Fibroblast of skin of right biceps (primary cell): ENCODE measurements around the gene MINK1.
"Not testable (repeated sequence)": the region's sequence is repeated elsewhere in the genome, so short reads cannot be mapped to it uniquely, and the experiment has no call there.

ENCODE experiments used
- DNase-seq: peaks from one replicate; pipeline ENCODE4 v3.0.0-alpha.2; 2013

The MINK1 gene

DNA sequence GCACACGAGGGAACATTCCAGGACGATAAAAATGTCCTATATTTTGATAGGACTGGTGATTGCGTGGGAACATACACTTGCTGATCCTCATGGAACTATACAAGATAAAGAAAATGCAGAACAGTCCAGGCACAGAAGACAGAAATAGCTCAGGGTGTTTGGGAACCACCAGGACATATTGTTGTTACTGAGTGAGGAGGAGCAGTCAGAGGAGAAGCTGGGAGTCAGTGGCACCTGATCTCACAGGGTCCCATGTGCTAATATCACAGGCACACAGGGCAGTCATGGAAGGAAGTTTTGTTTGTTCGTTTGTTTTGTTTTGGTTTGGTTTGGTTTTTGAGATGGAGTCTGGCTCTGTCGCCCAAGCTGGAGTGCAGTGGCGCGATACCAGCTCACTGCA, 20.4 kb upstream of the MINK1 start:
- DNase-seq = no peak

DNA sequence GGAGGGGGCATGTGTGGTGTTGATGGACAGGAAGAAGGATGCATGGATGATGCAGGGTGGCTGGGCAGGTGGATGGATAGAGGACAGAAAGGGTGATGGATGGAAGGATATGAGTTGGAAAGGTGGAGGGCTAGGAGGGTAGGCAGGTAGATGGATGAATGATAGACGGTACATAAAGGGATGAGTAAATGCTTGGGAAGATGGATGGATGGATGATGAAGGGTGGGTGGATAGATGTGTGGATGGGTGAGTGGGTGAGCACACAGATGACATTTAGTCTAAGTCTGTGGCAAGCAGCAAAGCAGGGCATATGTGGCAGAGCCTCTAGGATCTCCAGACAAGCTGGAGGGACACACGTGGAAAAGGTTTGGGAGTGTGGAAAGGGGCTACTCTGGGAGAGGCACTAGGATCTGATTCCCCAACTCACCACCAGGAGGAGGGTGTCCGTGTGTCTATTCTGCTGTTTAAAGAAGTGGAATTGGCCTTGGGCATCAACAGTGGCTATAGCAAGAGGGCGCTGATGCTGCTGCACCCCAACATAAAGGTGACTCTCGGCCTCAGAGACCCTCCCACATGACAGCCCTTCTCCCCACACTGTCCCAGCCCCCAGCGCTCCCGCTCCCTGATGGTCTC, 18.0 kb upstream of the MINK1 start:
- DNase-seq = peak; percentile 12

DNA sequence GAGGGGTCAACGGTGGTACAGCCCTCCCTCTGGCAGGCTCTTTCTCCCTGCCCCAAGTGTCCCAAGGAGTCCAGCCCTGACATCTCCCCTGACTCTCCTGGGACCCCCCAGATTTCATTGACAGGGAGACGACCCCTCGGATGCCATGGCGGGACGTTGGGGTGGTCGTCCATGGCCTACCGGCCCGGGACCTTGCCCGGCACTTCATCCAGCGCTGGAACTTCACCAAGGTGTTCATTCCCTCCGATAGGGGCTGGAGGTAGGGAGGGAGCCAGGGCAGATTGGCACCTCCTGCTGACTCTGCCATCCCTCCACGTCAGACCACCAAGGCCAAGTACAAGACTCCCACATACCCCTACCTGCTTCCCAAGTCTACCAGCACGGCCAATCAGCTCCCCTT, 16.3 kb upstream of the MINK1 start:
- no peak for DNase-seq

DNA sequence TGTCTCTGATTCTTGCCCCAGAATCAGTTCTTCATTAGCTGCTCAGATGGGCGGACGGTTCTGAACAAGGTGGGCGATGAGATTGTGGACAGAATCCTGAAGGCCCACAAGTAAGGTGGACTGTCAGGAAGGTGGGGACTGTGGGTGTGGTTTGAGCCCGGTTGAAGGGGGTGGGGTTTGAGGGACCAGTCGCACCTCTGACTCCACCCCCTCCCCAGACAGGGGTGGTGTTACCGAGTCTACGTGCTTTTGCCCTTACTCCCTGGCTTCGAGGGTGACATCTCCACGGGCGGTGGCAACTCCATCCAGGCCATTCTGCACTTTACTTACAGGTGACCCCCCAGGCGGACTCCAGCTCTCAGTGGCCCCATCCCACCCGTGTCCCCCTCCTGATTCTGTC, 14.9 kb upstream of the MINK1 start:
- DNase-seq = no peak

DNA sequence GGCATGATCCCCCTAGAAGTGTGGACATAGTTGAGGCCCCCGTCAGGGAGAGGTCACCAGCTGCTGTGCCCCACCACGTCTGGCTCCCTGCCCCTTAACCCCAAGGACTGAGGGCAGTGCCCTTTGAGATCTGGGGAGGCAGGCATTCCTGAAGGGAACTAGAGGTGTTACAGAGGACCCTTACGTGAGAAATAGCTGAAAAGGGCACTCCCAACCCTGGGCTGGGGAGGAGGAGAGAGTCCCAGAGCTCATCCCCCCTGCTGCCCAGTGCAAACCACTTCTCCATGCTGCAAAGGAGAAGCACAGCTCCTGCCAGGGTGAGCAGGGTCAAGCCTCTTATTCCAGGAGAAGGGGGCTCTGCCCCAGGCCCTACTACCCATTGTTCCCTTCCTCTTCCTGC, 10.3 kb upstream of the MINK1 start:
- no peak for DNase-seq

DNA sequence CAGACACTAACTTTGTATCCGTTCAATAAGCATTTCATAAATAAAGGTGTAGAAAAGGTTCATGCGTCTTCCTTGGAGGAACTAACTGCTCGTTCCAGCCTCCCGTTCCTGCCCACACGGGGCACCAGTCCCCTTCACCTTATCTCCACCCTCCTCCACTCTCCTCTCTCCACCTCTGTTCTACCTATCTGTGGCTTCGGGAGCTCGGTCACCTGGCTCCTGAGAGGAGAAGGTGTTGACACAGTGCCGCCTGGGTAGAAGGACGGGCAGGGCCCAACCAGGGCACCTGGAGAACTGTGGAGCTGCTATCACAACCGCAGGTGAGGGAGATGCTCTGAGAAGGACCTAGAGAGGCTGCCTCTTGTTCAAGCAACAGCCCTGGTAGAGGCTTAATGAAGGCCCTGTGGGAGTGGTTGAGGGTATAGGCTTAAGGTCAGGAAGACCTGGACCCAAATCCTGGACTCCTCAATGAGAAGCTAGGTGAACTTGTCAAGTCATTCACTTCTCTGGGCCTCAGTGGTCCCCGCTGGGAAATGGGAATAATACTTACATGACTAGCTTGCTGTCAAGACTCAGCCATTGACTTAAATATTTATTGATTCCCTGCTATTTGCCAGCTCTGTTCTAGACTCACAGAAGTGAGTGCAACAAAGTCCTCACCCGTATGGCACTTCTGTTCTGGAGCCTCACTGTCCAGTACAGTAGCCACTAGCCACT, 9.6 kb upstream of the MINK1 start:
- DNase-seq = no peak

DNA sequence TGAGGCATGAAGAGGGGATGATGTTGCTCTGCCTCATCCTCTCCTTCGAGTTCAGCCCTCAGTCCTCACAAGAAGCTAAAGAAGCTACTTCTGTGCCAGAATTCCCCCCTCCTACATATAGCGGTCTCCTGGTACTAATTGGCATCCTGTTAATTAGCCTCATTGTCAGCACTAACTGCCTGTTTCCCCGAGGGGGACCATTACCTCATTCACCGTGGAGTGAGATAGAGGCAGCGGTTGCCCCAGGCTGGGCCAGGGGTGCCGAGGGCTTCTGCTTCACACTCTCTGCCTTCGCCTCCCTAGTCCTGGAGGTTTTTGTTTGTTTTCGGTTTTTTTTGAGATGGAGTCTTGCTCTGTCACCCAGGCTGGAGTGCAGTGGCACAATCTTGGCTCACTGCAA, 5.7 kb upstream of the MINK1 start:
- no peak for DNase-seq

DNA sequence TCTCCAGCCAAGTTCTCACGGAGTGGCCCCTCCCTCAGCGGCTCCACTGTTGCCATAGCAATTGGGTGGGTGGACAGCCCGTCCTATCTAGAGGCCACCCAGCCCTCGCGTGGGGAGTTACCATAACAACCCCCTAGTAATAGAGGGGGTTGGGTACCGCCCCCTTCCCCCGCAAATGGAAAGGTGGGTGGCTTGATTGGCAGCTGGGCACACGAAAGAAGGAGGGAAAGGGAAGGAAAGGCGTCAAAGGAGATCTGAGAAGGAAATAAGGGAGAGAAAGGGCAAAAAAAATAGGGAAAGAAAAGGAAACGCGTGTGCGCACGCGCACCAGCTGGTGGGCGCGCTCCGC, 337 bp upstream of the MINK1 start:
- DNase-seq = not testable (repeated sequence)

DNA sequence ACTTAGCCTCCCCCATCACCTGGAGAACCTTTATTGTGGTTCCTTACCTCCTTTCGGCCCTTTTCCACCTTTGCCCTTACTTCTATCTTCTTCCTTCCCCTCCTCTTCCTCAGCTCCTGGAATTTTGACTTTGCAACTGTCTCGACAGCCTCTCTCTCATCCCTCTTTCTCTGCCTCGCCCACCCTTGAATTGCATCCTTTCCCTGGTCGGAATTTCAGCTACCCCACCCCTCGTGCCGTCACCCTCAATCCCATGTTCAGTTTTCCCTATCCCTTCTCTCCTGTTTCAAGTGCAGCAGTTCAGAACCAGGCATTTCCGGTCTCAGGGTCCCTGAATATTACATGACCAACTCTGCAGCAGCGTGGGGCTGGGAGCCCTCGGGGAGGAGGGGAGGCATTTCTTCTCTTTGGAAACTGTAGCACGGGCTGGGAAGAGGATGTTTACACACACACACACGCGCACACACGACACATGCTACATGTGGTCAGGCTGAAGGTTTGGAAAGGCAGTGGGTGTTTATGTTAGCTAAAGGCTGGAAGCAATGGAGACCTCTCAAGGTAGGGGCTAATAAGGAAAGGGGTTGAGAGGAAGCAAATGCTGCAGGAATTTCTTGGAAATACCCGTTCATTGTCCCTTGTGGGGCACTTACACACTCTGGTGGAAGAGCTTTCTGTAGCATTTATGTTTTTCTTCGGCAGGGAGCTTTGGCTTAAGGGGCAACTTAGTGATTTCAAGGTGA, 971 bp downstream of the MINK1 start:
- DNase-seq = peak; percentile 60

DNA sequence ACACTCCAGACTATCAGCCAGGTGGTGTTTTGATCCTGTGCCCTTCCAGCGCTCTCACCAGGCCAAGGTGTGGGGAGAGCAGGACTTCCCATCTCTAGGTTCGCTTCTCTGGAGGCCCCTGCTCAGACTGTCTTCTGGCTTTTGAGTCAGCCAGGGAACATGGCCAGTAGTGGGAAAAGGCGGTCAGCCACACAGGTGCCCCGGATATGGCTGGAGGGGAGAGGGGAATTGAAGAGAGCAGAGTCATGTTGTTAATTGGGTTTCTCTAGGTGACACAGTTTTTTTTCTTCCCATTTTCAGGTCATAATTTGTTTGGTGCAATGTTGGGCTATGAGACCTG, 1.5 kb downstream of the MINK1 start:
- DNase-seq = no peak

DNA sequence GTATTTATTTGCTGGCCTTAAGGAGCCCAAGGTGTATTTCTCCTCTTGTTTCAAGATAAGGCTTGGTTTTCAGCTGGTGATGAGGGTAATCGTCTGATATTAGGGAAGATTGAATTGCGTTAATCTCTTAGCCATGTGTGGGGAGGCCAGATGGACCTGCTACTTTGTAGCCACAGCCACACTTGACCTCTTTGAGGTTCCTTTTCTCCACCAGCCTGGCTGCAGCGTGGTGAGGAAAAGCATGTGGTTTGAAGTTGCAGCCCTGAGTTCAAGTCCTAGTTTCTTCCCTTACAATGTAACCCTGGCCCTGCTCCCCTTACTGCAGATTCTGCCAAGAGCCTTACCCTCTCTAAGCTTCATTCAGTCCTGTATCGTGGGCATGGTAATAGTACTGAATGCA, 3.1 kb downstream of the MINK1 start:
- no peak for DNase-seq

DNA sequence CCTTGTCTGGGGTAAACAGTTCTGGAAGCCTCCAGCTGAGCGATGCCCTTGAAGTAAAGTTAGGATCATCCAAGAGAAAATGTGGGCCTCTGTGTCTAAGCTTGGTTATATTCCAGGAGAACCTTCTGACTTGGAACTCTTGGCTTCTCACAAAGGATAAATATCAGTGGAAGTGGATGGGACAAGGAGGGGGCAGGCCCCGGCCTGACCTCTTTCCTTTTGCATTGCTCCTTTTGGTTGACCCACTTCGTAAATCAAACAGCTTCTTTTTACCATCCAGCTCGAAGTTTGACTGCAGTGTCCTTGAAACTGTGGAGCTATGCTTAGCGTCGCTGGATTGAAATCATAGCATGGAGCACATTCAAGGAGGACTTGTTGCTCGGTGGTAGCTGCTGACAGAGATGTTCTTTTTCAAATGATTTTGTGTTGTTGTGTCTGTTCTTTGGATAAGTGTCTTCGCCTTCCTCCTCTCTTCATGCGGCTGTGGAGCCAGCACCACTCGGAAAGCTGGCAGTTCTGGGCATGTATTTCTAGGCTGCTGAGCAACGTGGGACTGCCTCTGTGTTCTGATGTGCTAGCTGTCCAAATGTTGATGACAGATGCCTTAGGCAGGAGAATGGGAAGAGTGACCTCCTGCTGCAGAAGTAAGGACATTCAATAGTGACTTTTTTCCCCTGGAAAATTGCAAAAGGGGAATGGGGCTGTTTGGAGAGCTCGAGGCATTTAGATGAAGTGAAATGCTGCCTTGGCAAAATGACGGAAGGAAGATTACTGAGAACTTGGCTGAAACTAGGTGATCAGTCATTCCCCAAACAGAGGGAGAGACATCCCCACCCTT, 4.5 kb downstream of the MINK1 start:
- DNase-seq = no peak

DNA sequence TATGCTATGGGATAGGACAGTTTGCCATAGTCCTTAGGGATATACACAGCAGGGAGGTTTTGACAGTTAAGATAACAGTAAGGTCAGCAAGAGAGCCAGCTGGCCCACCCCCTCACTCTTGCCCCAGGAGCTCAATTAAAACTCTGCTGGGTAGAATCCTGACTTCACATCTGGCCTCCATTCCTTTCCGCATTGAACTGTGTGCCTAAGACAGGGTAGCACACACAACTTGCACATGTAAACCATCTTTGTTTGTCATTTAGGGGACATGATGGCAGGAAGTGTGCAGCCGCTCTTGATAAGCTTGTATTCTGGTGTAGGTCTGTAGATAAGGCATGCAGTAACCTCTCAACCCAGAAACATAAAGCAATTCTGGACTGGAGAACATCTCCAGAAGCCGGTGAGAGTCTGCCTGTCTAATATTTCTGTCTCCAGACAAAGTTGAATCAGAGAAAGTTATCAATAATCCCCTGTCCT, 5.2 kb downstream of the MINK1 start:
- no peak for DNase-seq

DNA sequence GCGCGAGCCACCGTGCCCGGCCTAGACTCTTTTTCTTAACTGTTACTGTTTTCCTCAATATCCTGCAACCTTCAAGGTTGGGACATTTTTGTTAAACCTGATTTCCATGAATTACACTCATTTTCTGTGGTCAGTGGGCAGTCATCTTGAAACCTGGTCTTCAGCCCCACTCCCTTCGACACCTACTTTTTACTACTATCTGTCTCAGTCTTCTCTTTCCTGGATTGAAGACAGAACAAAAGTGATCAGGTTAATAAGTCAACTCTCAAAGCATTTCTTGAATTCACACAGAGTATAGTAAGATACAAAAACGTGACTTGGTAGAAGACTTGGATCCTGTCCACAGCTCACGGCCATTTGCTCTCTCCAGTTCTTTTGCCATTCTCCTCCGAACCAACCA, 6.1 kb downstream of the MINK1 start:
- DNase-seq = no peak

DNA sequence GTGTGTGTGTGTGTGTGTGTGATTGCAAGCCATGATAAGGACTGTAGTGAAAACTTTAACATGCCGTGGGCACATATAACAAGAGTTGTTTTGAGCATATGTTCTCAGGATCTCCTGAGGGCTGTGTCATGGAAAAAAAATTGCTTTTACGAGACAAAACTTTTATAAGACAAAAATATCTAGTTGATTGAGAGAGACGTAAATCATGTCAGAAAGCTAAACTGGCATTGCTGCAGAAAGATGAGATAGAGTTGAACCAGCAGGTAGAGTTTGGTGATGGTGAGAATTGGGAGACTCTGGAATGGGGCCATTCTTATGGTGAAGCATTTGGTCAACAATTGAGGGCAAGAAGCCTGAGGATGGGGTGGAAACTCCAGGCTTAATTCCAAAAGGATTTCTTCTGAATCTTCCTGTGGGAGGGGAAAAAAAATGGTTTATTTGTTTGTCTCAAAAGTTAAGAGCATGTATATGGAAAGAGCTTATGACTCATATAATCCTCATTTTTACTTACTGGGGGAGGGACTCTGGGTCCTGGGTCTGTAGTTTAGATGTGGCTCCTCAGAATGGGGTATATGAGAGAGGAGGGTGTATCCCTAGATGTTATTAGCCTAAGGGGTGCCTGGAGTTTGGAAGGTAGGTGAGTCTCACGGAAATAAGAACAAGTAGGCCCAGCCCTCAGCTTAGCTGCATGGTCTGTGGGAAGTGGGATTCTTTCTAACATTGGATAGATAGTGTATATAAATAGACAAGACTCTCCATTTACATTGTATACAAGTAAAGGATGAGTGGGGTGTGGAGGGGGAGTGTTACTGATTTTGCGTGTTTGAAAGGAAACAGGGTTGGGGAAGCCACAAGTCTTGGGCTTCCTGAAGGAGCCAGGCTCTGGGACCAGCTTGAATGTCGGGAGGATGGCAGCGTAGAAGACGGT, 7.1 kb downstream of the MINK1 start:
- DNase-seq = no peak

DNA sequence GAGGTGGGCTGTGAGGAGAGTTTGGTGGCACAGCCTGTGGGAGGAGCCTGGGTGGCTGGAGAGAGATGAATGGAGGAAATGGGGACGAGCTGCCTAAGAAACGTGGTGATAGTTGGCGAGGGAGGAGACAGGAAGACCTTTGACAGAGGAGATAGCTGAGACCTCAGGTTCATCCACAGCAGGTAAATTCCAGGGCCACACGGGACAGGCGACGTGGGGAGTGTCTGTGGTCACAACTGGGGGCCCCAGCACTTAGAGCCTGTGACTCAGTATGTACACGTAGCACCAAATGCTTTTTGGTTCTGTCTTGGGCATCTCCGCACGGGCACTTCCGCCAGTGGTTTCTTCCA, 7.7 kb downstream of the MINK1 start:
- no peak for DNase-seq

DNA sequence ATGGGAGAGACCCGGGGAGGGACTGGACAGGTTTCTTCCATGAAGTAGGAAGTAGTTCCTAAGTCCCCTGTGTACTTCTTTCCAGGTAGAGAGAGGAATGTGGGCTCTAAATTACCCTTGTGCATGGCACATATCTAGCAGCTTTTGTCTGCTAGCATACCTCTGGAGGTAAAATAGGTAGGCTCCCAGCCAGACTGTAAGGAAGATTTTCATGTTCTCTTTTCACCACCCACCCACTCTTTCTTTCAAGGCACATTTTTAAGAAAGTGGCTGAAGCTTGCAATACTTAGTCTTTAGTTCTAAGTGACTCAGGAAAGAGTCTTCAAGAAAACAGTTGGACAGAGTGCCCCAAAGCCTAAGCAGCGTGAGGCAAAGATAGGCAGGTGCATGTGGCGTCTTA, 9.2 kb downstream of the MINK1 start:
- DNase-seq = no peak

DNA sequence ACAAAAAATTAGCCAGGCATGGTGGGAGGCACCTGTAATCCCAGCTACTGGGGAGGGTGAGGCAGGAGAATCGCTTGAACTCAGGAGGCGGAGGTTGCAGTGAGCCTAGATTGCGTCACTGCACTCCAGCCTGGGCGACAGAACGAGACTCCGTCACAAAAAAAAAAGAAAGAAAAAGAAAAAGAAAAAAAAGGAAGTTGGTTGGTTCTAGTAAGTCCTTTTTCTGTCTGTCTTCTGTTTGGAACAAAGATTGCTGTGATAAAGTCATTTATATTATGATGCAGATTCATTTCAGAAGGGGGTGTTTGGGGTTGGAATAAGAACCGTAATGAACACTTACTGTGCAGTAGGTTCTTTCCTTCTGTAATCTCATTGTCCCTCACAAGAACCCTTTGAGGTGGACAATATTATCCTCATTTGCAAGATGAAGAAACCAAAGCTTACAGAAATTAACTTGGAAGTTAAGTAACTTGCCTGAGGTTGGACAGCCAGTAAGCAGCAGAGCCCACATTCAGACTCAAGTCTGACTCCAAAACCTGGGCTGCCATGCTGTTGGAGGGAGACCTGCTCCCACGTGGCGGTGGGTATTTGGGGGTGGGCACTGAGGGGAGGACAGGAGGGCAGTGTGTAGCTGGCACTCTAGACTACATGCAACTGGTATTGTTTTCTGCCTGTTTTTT, 10.3 kb downstream of the MINK1 start:
- no peak for DNase-seq

DNA sequence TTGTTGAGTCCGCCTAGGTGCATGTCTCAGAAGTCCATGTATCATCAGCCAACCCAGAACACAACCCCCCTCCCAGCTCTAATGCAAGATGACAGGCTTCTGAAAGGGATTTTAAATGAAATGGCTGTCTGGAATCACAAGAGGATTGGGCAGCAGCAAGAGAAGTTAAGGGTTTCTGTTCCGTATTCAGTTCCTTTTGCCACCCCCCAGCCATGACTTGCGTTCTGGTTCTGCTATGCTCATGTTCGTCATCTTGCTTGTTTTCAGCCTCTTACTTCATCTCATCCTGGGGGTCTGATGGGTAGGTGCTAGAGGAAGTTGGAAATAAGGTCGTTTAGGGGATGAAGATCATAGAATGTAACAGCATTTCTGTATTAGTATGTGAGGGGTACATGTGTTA, 12.0 kb downstream of the MINK1 start:
- DNase-seq = no peak

DNA sequence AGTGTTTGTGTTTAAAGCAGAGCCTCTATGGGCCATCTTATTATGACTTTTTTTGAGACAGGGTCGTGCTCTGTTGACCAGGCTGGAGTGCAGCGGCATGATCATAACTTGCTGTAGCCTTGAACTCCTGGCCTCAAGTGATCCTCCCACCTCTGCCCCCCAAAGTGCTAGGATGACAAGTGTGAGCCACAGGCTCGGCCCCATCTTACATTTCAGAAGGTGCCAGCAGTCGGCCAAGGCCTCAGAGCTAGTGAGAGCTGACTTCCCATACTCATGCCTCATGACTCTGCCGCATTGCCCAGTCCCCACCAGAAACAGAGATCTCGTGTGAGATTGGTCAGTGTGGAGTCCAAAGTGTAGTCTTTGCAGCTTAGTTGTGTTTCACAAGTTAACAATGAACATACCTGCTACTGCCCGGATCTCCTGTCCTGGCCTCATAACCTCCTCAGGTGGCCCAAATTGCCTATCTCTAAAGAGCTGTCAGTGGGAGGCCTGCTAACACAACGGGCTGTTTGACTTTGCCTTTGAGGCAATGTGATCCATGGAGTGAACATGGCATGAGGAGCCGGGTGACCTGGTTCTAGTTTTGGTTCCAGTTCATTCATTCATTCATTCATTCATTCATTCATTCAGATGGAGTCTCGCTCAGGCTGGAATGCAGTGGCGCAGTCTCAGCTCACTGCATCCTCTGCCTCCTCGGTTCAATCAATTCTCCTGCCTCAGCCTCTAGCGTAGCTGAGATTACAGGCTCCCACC, 13.7 kb downstream of the MINK1 start:
- DNase-seq = no peak

DNA sequence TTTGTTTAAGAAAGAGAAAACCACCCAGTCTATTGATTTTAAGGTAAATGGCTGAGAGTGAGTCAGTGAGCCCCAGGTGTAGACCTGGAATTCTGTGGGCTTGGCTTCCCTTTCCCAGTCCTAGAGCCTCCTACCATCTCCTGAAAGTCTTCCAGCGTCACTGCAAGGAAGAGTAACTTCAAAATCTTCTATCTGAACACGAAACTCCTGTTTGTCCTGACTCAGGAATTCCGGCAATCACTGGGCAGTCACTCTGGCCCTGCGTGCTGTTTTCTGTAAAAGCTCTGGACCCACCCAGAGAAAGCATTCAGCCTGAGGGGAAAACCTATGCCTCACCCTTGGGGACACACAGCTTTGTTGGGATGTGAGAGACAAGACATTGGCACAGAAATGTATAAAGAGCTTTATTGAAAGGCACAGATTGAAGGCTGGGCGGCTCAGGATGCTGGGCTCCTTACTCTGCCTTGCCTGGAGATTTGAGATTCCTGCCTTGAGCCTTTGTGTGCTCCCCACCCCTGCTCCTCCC, 15.9 kb downstream of the MINK1 start:
- no peak for DNase-seq
